ENCODE data around the gene MAPKAP1. TPM values are rescaled to one million over a fixed set of nuclear protein-coding genes. Genes with fewer than 3 reads are reported as not detected.

The MAPKAP1 gene
- total and polyA plus RNA-seq, 2 experiments from 2014 or later, result 66.7 to 85.6 TPM

- Histone ChIP-seq H3K36me3 (no peaks in the 10 kb centered on the region), H3K4me3 (peak within 1 kb of the TSS; percentile 67)
- TF ChIP-seq CTCF (IDR thresholded peaks at IDR 0.05; ENCODE audit: low read depth, low read length), result no peak
Measured at GRCh38 chr9:125747053-125747764, 40.2 kb upstream of the MAPKAP1 start, which contains the start of gene PBX3. PBX3 (plus strand) TSS chr9:125747373.

GRCh38 chr9:125746774-125747052, 39.7 kb upstream of the MAPKAP1 start:
- no peak for DNase-seq (ENCODE audit: low read depth in 1 of 2, low spot score in 1 of 2)
- H3K4me1 ChIP-seq (ENCODE audit: low read depth), result peaks cover 15% of the 10 kb centered on the region
- no peaks in the 10 kb centered on the region for H3K27me3 ChIP-seq
- H3K4me3 ChIP-seq, result peak overlapping the region; percentile 41
- H3K9me3 ChIP-seq (ENCODE audit: low read depth), result no peaks in the 10 kb centered on the region
- H3K36me3 ChIP-seq, result no peaks in the 10 kb centered on the region
- peak overlapping the region; percentile 59 for H3K27ac ChIP-seq
- no peak for TF ChIP-seq CTCF (IDR thresholded peaks at IDR 0.05; ENCODE audit: low read depth, low read length)

More at GRCh38 chr9:125747053-125747764, 40.2 kb upstream of the MAPKAP1 start, which contains the start of gene PBX3:
- H3K4me1 ChIP-seq (ENCODE audit: low read depth), result peaks cover 20% of the 10 kb centered on the region
- no peaks in the 10 kb centered on the region for H3K9me3 ChIP-seq (ENCODE audit: low read depth)
- peak within 1 kb of the TSS; percentile 69 for H3K27ac ChIP-seq
- DNase-seq (ENCODE audit: low read depth in 1 of 2, low spot score in 1 of 2), result peak; percentile 62 to 79
- no peaks in the 10 kb centered on the region for H3K27me3 ChIP-seq

GRCh38 chr9:125746017-125746773, 39.2 kb upstream of the MAPKAP1 start:
- peak overlapping the region; percentile 41 for H3K4me3 ChIP-seq
- peaks cover 10% of the 10 kb centered on the region for H3K4me1 ChIP-seq (ENCODE audit: low read depth)
- H3K9me3 ChIP-seq (ENCODE audit: low read depth), result no peaks in the 10 kb centered on the region
- H3K27ac ChIP-seq, result peak overlapping the region; percentile 64
- DNase-seq (ENCODE audit: low read depth in 1 of 2, low spot score in 1 of 2), result peak; percentile 96 to 97
- no peaks in the 10 kb centered on the region for H3K36me3 ChIP-seq
- no peak for TF ChIP-seq CTCF (IDR thresholded peaks at IDR 0.05; ENCODE audit: low read depth, low read length)
- H3K27me3 ChIP-seq, result no peaks in the 10 kb centered on the region

- no peaks in the 10 kb centered on the region for H3K36me3 ChIP-seq
- peak overlapping the region; percentile 41 for H3K4me3 ChIP-seq
- no peak for TF ChIP-seq CTCF (IDR thresholded peaks at IDR 0.05; ENCODE audit: low read depth, low read length)
- H3K4me1 ChIP-seq (ENCODE audit: low read depth), result peaks cover 7% of the 10 kb centered on the region
- no peak for DNase-seq (ENCODE audit: low read depth in 1 of 2, low spot score in 1 of 2)
- no peaks in the 10 kb centered on the region for H3K27me3 ChIP-seq
- H3K9me3 ChIP-seq (ENCODE audit: low read depth), result no peaks in the 10 kb centered on the region
- H3K27ac ChIP-seq, result no peak overlapping the region
Measured at GRCh38 chr9:125745682-125746016, 38.6 kb upstream of the MAPKAP1 start.

- Histone ChIP-seq H3K27ac (no peak overlapping the region), H3K9me3 (ENCODE audit: low read depth) (no peaks in the 10 kb centered on the region), H3K4me1 (ENCODE audit: low read depth) (peaks cover 2% of the 10 kb centered on the region), H3K27me3 (no peaks in the 10 kb centered on the region), H3K36me3 (no peaks in the 10 kb centered on the region), H3K4me3 (no peak overlapping the region)
- no peak for TF ChIP-seq CTCF (IDR thresholded peaks at IDR 0.05; ENCODE audit: low read depth, low read length)
- no peak for DNase-seq (ENCODE audit: low read depth in 1 of 2, low spot score in 1 of 2)
Measured at GRCh38 chr9:125745018-125745417, 38.0 kb upstream of the MAPKAP1 start.

All from cardiac muscle cell (in vitro differentiated cells and primary cell).